Spleen (tissue), 11 donors: ENCODE data around the gene PALLD. TPM values are rescaled to one million over a fixed set of nuclear protein-coding genes. Genes with fewer than 3 reads are reported as not detected.
A peak's percentile ranks its signal among the peaks of the same experiment; 100 is the strongest.

Experiments
- DNase-seq: peaks from one replicate; pipeline ENCODE4 v3.0.0-alpha.2; 2020
- H3K27ac ChIP-seq, 8 donors: fragments of 200-600 bp; sonication (generic) in 7 of 8; 1 replicate in 4 of 8; 2 replicates in 4 of 8; pipeline versions ENCODE4 v1.5.0 to v1.8.0; 2016 to 2021; ENCODE audit warnings: inconsistent platforms in 4 of 8, mild to moderate bottlenecking in 4 of 8, moderate library complexity in 1 of 8
- H3K27me3 ChIP-seq, 7 donors: fragments of 200-600 bp; sonication (generic) in 6 of 7; replicated peaks in 1 of 7; 1 replicate in 4 of 7; 2 replicates in 3 of 7; pipeline versions ENCODE4 v1.5.0 to v1.8.0; 2016 to 2021; ENCODE audit warnings: inconsistent platforms in 3 of 7, mild to moderate bottlenecking in 1 of 7
- H3K36me3 ChIP-seq, 6 donors: fragments of 200-600 bp; sonication (generic) in 5 of 6; 1 replicate in 4 of 6; 2 replicates in 2 of 6; pipeline versions ENCODE4 v1.5.0 to v1.8.0; 2016 to 2021; ENCODE audit warnings: inconsistent platforms in 2 of 6
- H3K4me1 ChIP-seq, 6 donors: fragments of 200-600 bp; sonication (generic) in 5 of 6; 1 replicate in 3 of 6; 2 replicates in 3 of 6; pipeline versions ENCODE4 v1.5.0 to v1.8.0; 2016 to 2021; ENCODE audit warnings: inconsistent platforms in 3 of 6
- H3K4me3 ChIP-seq, 8 donors: fragments of 200-600 bp; sonication (generic) in 7 of 8; 1 replicate in 4 of 8; 2 replicates in 4 of 8; pipeline versions ENCODE4 v1.5.0 to v1.8.0; 2016 to 2021; ENCODE audit warnings: inconsistent platforms in 4 of 8, mild to moderate bottlenecking in 4 of 8, moderate library complexity in 2 of 8
- H3K9me3 ChIP-seq, 8 donors: fragments of 200-600 bp; sonication (generic) in 7 of 8; 1 replicate in 4 of 8; 2 replicates in 4 of 8; pipeline versions ENCODE4 v1.5.0 to v1.8.0; 2016 to 2021; ENCODE audit warnings: inconsistent platforms in 4 of 8
- POLR2A ChIP-seq, 3 donors: fragments of 450-650 bp; IDR thresholded peaks; one replicate each; pipeline ENCODE4 v1.5.1; 2017; ENCODE audit warnings: antibody characterized with exemption in 3 of 3, mild to moderate bottlenecking in 1 of 3
- POLR2AphosphoS5 ChIP-seq, 3 donors: sonication (generic); formaldehyde crosslinking; IDR thresholded peaks; one replicate each; pipeline ENCODE4 v1.5.1; 2017; ENCODE audit warnings: antibody characterized with exemption in 3 of 3
- WGBS, 5 donors: extraction: QIAGEN DNeasy Blood & Tissue Kit in 3 of 5; methylation state at CpG; one replicate each; pipeline versions ENCODE4 v1.1.5 to v1.1.7; 2013 to 2018; 5-methylcytosine and 5-hydroxymethylcytosine counted together
- intact Hi-C: fragments of 100-400 bp; cut with DNase I; formaldehyde crosslinking; loops from one replicate; pipeline ENCODE4 v1.15.0; 2023; ENCODE audit warnings: low total_unique reads
- polyA plus RNA-seq, 3 donors: library from polyadenylated mRNA; stranded (reverse); fragments of 200-250 nt; gene quantifications; one replicate each; pipeline ENCODE4 v1.2.1, GENCODE V29; 2013
- total RNA-seq, 7 donors: library from RNA; depleted of rRNA in 3 of 7; stranded (reverse); fragments of >200 nt in 3 of 7; fragmentation: NEBNext Ultra II Directional in 4 of 7; extraction: Animal tissue kit (Norgen Biotek cat#: 25700) in 4 of 7; gene quantifications; one replicate each; pipeline versions ENCODE4 v1.1.0 to v1.2.1, GENCODE V29; 2016 to 2021
- TF ChIP-seq, protein P1 (sequence below), 11 experiments: fragments of 200-600 bp in 7 of 11; fragments of 450-650 bp in 4 of 11; sonication (generic) in 4 of 11; IDR thresholded peaks in 8 of 11; conservative IDR thresholded peaks in 3 of 11; 1 replicate in 7 of 11; 2 replicates in 4 of 11; pipeline versions ENCODE4 v1.4.0 to v1.8.0; 2016 to 2021; ENCODE audit warnings: antibody characterized with exemption in 11 of 11, inconsistent platforms in 4 of 11, mild to moderate bottlenecking in 1 of 11
- donor health status: healthy with polysubstance abuse.
- donor health status: DM: no; HTN: no; CAD: no; lungs with moderate emphysema.
- donor health status: DM: no; HTN: no; CAD: no.
- donor health status: Bipolar disorder and iron deficiency.
- donor health status: healthy.
- donor health status: DM: no; HTN: no; CAD: no.
- donor health status: DM: yes; HTN: yes; CAD: no.

PALLD gene
- total and polyA plus RNA-seq, 10 donors = 24.3 to 228 (median 142) TPM

- Histone ChIP-seq H3K36me3 (peaks cover 2 to 100% (median 11%) of the 10 kb centered on the region in 6 donors), H3K27me3 (no peaks in the 10 kb centered on the region), H3K4me3 (no peak overlapping the region), H3K9me3 (no peaks in the 10 kb centered on the region), H3K27ac (no peak overlapping the region), H3K4me1 (no peaks in the 10 kb centered on the region)
- 77 to 89% (median 83%) methylated on average over 2 of the region's 2 CpGs for WGBS, 5 donors
- no peak for DNase-seq
- TF ChIP-seq POLR2A (IDR thresholded peaks at IDR 0.05) (no peak), POLR2AphosphoS5 (IDR thresholded peaks at IDR 0.05) (peak in 1 of 3 donors; percentile 21)
- TF ChIP-seq, protein P1, sequence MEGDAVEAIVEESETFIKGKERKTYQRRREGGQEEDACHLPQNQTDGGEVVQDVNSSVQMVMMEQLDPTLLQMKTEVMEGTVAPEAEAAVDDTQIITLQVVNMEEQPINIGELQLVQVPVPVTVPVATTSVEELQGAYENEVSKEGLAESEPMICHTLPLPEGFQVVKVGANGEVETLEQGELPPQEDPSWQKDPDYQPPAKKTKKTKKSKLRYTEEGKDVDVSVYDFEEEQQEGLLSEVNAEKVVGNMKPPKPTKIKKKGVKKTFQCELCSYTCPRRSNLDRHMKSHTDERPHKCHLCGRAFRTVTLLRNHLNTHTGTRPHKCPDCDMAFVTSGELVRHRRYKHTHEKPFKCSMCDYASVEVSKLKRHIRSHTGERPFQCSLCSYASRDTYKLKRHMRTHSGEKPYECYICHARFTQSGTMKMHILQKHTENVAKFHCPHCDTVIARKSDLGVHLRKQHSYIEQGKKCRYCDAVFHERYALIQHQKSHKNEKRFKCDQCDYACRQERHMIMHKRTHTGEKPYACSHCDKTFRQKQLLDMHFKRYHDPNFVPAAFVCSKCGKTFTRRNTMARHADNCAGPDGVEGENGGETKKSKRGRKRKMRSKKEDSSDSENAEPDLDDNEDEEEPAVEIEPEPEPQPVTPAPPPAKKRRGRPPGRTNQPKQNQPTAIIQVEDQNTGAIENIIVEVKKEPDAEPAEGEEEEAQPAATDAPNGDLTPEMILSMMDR (IDR thresholded peaks at IDR 0.05 in 8 of 11, conservative IDR thresholded peaks at IDR 0.05 in 3 of 11) = no peak
- intact Hi-C loops = no loop called here
These were observed 403.2 kb downstream of the PALLD start for GRCh38 chr4:168900080-168900479.

DNA sequence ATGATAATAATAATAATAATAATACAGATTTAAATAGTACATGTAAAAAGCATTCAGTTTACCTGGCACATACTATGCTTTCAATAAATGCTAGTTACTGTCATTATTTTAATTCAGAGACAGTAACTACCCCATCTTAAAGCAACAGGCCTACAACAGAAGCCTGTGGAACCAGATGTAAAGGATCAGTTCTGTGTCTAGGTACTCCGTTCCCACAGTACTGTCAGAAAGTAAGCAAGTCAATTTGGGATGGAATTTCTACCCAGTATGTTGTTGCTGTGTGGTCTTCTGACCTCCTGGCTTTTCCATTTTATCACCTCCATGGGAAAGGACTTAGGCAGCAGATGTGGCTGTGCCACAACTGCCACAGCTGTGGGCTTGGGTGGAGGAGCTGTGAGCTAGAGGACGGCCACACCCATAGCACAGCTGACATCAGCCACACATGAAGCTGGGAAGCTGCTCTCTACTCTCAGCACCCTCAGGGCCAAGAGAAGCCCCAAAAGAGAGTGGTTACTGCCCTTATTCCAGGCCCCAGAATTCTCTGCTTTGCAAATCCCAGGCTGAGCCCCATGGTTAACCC lies 410.4 kb downstream of the PALLD start:
- peaks cover 0 to 86% (median 6%) of the 10 kb centered on the region in 6 donors for H3K36me3 ChIP-seq
- 80 to 92% (median 88%) methylated on average over 2 of the region's 2 CpGs for WGBS, 5 donors
- intact Hi-C loops = no loop called here
- H3K4me3 ChIP-seq = no peak overlapping the region
- TF ChIP-seq, protein P1 (IDR thresholded peaks at IDR 0.05 in 8 of 11, conservative IDR thresholded peaks at IDR 0.05 in 3 of 11) = no peak
- TF ChIP-seq POLR2AphosphoS5 (IDR thresholded peaks at IDR 0.05) = no peak
- TF ChIP-seq POLR2A (IDR thresholded peaks at IDR 0.05) = no peak
- peak overlapping the region in 3 of 8 donors; percentile 34 to 50 (median 40) for H3K27ac ChIP-seq
- no peaks in the 10 kb centered on the region for H3K9me3 ChIP-seq
- no peaks in the 10 kb centered on the region for H3K27me3 ChIP-seq
- H3K4me1 ChIP-seq = peaks cover 0 to 23% (median 0%) of the 10 kb centered on the region in 6 donors
- no peak for DNase-seq

GRCh38 chr4:168908093-168908492 lies 411.2 kb downstream of the PALLD start:
- DNase-seq = no peak
- H3K36me3 ChIP-seq = peaks cover 0 to 84% (median 4%) of the 10 kb centered on the region in 6 donors

DNA sequence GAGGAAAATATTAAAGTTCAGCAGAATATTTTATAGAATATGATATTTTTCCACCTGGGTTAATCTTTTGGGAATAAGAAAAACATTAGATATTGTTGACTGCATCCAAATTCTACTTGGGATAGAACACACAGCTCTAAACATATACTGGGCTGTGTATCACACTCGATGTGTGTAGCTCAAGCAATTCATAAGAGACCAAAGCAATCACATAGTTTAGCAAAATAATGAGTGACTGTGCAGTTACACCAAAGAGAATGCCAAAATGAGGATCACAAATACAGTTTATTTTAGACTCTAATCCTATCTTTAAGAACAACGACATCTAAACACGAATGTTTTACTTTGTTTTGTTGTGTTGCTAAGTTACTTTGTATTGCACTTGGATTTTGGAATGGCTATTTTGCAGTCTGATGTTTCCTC lies 412.0 kb downstream of the PALLD start:
- Histone ChIP-seq H3K27ac (peak overlapping the region in 3 of 8 donors; percentile 34 to 50 (median 40)), H3K9me3 (no peaks in the 10 kb centered on the region), H3K36me3 (peaks cover 0 to 82% (median 4%) of the 10 kb centered on the region in 6 donors), H3K4me1 (peaks cover 0 to 23% (median 0%) of the 10 kb centered on the region in 6 donors), H3K27me3 (no peaks in the 10 kb centered on the region), H3K4me3 (no peak overlapping the region)
- intact Hi-C loops = no loop called here
- DNase-seq = no peak
- TF ChIP-seq POLR2A (IDR thresholded peaks at IDR 0.05) = no peak
- TF ChIP-seq, protein P1 (IDR thresholded peaks at IDR 0.05 in 8 of 11, conservative IDR thresholded peaks at IDR 0.05 in 3 of 11) = no peak
- TF ChIP-seq POLR2AphosphoS5 (IDR thresholded peaks at IDR 0.05) = no peak
- 77 to 86% (median 80%) methylated on average over 3 of the region's 3 CpGs for WGBS, 5 donors

More at GRCh38 chr4:168908093-168908492, 411.2 kb downstream of the PALLD start:
- 88 to 100% (median 91%) methylated on average over 1 of the region's 1 CpG for WGBS, 5 donors
- Histone ChIP-seq H3K27me3 (no peaks in the 10 kb centered on the region), H3K9me3 (no peaks in the 10 kb centered on the region), H3K27ac (peak overlapping the region in 3 of 8 donors; percentile 34 to 50 (median 40)), H3K4me3 (no peak overlapping the region), H3K4me1 (peaks cover 0 to 23% (median 0%) of the 10 kb centered on the region in 6 donors)
- TF ChIP-seq POLR2A (IDR thresholded peaks at IDR 0.05) (no peak), POLR2AphosphoS5 (IDR thresholded peaks at IDR 0.05) (no peak)
- TF ChIP-seq, protein P1 (IDR thresholded peaks at IDR 0.05 in 8 of 11, conservative IDR thresholded peaks at IDR 0.05 in 3 of 11) = no peak
- intact Hi-C loops = no loop called here
